GM12875 (cell line): ENCODE data around the gene PDK2.

Experiments used
- H3K4me3 ChIP-seq: one replicate; pipeline ENCODE4 v1.5.1; 2011; ENCODE audit warnings: low read depth, low read length, control low read depth
- CTCF ChIP-seq: IDR thresholded peaks from 2 replicates; pipeline ENCODE4 v1.5.1; 2011; ENCODE audit warnings: low read depth, mild to moderate bottlenecking, control low read depth, inconsistent platforms, low read length, moderate library complexity, borderline replicate concordance; ENCODE audit not compliant: insufficient read depth

The PDK2 gene

GRCh38 chr17:50106393-50107131 lies 11.4 kb downstream of the PDK2 start:
- no peak overlapping the region for H3K4me3 ChIP-seq

GRCh38 chr17:50107790-50108414 lies 12.8 kb downstream of the PDK2 start:
- H3K4me3 ChIP-seq, result no peak overlapping the region
- TF ChIP-seq CTCF, result no peak

More at GRCh38 chr17:50106393-50107131, 11.4 kb downstream of the PDK2 start:
- TF ChIP-seq CTCF, result no peak

GRCh38 chr17:50108556-50108955 lies 13.4 kb downstream of the PDK2 start:
- no peak overlapping the region for H3K4me3 ChIP-seq
- no peak for TF ChIP-seq CTCF

GRCh38 chr17:50109207-50109606 lies 14.1 kb downstream of the PDK2 start:
- no peak for TF ChIP-seq CTCF

GRCh38 chr17:50109785-50110184 lies 14.6 kb downstream of the PDK2 start:
- TF ChIP-seq CTCF, result no peak

More at GRCh38 chr17:50109207-50109606, 14.1 kb downstream of the PDK2 start:
- H3K4me3 ChIP-seq, result no peak overlapping the region

GRCh38 chr17:50110591-50111349 lies 15.6 kb downstream of the PDK2 start:
- TF ChIP-seq CTCF, result no peak
- no peak overlapping the region for H3K4me3 ChIP-seq

More at GRCh38 chr17:50109785-50110184, 14.6 kb downstream of the PDK2 start:
- H3K4me3 ChIP-seq, result no peak overlapping the region
